Adrenal gland (tissue), 5 donors: Measurements from ENCODE around the gene APRT.

ENCODE experiments used
- POLR2A ChIP-seq, 2 donors: fragments of 450-650 bp; IDR thresholded peaks; one replicate each; pipeline ENCODE4 v1.6.1; 2017; ENCODE audit warnings: antibody characterized with exemption in 2 of 2, mild to moderate bottlenecking in 2 of 2, moderate library complexity in 1 of 2
- TF ChIP-seq, protein P1 (sequence below), 6 experiments: fragments of 450-650 bp in 4 of 6; fragments of 200-600 bp in 2 of 6; sonication (generic) in 1 of 6; IDR thresholded peaks; 1 replicate in 5 of 6; 2 replicates in 1 of 6; pipeline versions ENCODE4 v1.5.1 to v1.8.0; 2016 to 2021; ENCODE audit warnings: antibody characterized with exemption in 6 of 6, mild to moderate bottlenecking in 2 of 6, moderate library complexity in 1 of 6
- donor health status: DM: no; HTN: no; CAD: no.

DNA sequence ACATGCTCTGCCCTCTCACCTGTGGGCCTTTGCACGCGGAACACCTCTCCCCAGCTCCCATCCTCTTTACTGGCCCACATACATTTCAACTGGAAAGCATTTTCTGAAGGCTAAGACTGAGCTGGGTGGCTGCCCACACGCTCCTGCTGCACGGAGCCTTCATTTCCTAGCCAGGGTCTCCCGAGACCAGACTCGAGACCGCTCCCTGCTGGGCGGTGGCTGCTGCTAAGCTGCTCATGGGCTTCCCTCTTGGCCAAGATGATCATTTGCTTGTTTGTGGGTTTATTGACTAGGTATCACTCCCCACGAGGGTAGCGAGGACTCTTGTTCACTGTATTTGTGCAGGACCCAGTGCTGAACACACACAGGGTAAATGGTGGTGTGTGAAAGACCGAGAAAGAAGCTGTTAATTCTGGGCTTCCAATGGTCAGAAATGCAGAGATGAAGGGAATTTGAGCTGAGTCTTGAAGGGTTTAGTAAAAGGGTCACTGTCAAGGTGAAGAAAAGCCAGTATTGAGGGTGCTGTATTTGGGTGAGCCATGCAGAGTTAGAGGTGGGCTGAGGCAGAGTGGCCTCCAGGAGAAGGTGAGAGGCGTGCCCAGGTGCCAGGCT, 46.1 kb upstream of the APRT start:
- TF ChIP-seq, protein P1, sequence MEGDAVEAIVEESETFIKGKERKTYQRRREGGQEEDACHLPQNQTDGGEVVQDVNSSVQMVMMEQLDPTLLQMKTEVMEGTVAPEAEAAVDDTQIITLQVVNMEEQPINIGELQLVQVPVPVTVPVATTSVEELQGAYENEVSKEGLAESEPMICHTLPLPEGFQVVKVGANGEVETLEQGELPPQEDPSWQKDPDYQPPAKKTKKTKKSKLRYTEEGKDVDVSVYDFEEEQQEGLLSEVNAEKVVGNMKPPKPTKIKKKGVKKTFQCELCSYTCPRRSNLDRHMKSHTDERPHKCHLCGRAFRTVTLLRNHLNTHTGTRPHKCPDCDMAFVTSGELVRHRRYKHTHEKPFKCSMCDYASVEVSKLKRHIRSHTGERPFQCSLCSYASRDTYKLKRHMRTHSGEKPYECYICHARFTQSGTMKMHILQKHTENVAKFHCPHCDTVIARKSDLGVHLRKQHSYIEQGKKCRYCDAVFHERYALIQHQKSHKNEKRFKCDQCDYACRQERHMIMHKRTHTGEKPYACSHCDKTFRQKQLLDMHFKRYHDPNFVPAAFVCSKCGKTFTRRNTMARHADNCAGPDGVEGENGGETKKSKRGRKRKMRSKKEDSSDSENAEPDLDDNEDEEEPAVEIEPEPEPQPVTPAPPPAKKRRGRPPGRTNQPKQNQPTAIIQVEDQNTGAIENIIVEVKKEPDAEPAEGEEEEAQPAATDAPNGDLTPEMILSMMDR (IDR thresholded peaks at IDR 0.05), result peak in 5 of 6 experiments; percentile 57 to 70 (median 65)
- TF ChIP-seq POLR2A (IDR thresholded peaks at IDR 0.05), result no peak
